ENCODE results near the gene PDE11A.
"Not testable (repeated sequence)": the region's sequence is repeated elsewhere in the genome, so short reads cannot be mapped to it uniquely, and the experiment has no call there.

PDE11A gene

DNA sequence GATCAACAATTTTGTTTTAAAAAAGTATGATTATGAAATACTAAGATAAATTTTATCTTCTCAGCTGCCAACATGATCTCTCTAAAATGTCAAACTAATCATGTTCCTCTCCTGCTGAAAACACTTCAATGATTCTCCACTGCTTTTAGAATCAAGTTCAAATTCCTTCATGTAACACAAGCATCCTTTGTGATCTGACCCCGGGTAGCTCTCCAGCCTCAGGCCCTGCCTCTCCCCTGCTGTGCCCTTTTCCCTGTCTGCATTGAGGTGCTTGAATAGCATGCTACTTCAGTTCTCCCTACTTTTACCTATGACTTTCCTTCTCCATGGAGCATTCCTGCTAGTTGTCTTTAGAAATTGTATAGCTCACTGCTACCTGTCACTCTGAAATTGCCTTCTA, 274.8 kb downstream of the PDE11A start:
- DNase-seq = peak; percentile 8
- TF ChIP-seq, protein P1, sequence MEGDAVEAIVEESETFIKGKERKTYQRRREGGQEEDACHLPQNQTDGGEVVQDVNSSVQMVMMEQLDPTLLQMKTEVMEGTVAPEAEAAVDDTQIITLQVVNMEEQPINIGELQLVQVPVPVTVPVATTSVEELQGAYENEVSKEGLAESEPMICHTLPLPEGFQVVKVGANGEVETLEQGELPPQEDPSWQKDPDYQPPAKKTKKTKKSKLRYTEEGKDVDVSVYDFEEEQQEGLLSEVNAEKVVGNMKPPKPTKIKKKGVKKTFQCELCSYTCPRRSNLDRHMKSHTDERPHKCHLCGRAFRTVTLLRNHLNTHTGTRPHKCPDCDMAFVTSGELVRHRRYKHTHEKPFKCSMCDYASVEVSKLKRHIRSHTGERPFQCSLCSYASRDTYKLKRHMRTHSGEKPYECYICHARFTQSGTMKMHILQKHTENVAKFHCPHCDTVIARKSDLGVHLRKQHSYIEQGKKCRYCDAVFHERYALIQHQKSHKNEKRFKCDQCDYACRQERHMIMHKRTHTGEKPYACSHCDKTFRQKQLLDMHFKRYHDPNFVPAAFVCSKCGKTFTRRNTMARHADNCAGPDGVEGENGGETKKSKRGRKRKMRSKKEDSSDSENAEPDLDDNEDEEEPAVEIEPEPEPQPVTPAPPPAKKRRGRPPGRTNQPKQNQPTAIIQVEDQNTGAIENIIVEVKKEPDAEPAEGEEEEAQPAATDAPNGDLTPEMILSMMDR (IDR thresholded peaks at IDR 0.05) = no peak
- H3K4me3 Mint-ChIP-seq = no peak overlapping the region
- peaks cover 2% of the 10 kb centered on the region for H3K27me3 Mint-ChIP-seq (ENCODE audit: low read depth, poor library complexity)
- H3K4me1 Mint-ChIP-seq = peaks cover 5% of the 10 kb centered on the region
- H3K36me3 Mint-ChIP-seq (ENCODE audit: low read depth) = no peaks in the 10 kb centered on the region
- no peaks in the 10 kb centered on the region for H3K9me3 Mint-ChIP-seq
- H3K27ac Mint-ChIP-seq = no peak overlapping the region

DNA sequence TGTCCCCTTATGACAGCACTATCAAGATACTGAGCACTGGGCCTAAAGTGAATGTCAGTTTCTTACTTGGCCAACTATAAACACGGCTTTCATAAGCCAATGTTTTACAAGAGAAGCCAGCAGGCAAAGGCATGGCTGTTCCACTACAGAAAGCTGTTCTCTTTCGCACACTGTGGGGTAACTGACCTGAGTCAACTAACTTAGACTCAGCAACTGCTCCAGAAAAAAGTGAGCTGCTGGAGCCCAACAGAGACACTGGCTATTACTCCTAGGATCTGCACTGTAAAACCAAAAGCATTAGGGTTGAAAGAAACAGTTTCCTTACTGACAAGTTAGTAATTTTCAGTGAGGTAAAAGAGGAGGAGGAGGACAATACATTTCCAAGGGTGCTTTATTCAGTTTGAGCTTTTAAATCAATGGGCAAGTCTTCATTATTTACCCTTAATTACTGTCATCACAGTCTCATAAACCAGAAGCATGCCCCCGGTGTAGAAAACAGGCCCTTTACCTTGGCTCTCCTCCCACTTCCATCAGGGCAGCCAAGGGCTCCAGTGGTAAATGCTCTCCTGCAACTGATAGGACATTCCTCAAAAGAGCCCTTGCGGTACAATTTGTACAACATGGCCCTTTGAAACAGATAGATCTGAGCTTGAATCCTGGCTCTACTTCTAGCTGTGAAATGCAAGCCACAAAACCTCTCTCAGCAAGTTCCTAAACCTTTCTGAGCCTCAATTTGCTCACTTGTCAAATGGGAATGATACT, 275.7 kb downstream of the PDE11A start:
- no peak overlapping the region for H3K27ac Mint-ChIP-seq
- H3K27me3 Mint-ChIP-seq (ENCODE audit: low read depth, poor library complexity) = peaks cover 3% of the 10 kb centered on the region
- DNase-seq = no peak
- H3K4me1 Mint-ChIP-seq = peaks cover 5% of the 10 kb centered on the region
- no peak overlapping the region for H3K4me3 Mint-ChIP-seq
- H3K9me3 Mint-ChIP-seq = no peaks in the 10 kb centered on the region
- H3K36me3 Mint-ChIP-seq (ENCODE audit: low read depth) = no peaks in the 10 kb centered on the region
- TF ChIP-seq, protein P1 (IDR thresholded peaks at IDR 0.05) = no peak

DNA sequence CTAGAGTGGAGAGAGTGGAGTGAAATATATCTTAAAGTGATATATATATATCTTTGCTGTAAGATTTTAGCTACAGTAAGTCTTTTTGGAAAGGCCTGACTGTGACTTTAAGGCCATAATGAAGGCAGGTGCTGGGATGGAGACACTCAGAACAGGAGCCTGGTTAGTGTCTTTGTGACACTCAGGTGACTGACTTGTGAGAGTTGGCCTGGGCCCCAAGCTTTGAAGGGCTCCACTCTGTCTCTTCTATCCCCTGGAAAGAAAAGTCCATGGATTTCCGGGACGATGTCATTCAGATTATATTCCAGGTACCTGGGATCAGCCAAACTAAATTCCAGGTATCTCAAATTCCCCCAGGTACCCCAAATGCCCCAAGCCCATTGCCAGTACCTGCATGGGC, 276.6 kb downstream of the PDE11A start:
- no peaks in the 10 kb centered on the region for H3K9me3 Mint-ChIP-seq
- no peak overlapping the region for H3K27ac Mint-ChIP-seq
- DNase-seq = no peak
- no peaks in the 10 kb centered on the region for H3K36me3 Mint-ChIP-seq (ENCODE audit: low read depth)
- H3K4me1 Mint-ChIP-seq = peaks cover 5% of the 10 kb centered on the region
- TF ChIP-seq, protein P1 (IDR thresholded peaks at IDR 0.05) = no peak
- H3K27me3 Mint-ChIP-seq (ENCODE audit: low read depth, poor library complexity) = peaks cover 3% of the 10 kb centered on the region
- H3K4me3 Mint-ChIP-seq = no peak overlapping the region

DNA sequence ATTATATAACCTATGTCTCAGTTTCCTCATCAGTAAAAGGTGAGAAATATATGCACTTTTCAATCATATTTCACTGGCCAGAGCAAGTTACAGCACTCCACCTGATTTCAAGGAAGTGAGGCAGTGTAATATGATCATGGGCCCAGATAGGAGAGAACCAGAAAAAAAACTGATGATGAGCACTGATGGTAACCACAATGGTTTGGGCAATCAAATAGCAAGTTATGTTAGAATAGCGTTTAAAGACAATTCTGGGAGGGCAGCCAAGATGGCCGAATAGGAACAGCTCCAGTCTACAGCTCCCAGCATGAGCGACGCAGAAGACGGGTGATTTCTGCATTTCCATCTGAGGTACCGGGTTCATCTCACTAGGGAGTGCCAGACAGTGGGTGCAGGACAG, 287.4 kb downstream of the PDE11A start:
- H3K27me3 Mint-ChIP-seq (ENCODE audit: low read depth, poor library complexity); H3K36me3 Mint-ChIP-seq (ENCODE audit: low read depth); H3K27ac Mint-ChIP-seq; H3K4me1 Mint-ChIP-seq; DNase-seq; H3K4me3 Mint-ChIP-seq: not testable (repeated sequence)
- H3K9me3 Mint-ChIP-seq = peaks cover 30% of the 10 kb centered on the region

DNA sequence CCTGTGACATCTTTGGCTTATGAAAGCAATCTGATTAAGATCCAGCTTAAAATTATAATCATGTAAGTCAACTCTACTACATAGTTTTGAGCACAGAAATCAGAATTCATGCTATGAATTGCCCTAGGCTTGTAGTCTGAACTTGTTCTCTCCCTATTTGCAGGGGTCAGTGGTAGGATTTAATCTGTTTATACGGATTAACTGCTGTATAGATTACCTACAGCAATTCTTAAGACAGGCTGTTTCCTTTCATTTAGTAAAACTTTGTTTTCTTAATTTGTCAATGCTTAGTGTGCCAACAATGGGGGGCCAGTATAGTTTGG, 287.9 kb downstream of the PDE11A start:
- TF ChIP-seq, protein P1 (IDR thresholded peaks at IDR 0.05) = no peak
- Mint-ChIP-seq H3K36me3 (ENCODE audit: low read depth) (peaks cover 6% of the 10 kb centered on the region), H3K27me3 (ENCODE audit: low read depth, poor library complexity) (no peaks in the 10 kb centered on the region), H3K4me1 (no peaks in the 10 kb centered on the region), H3K4me3 (no peak overlapping the region), H3K9me3 (peaks cover 30% of the 10 kb centered on the region), H3K27ac (no peak overlapping the region)
- no peak for DNase-seq

DNA sequence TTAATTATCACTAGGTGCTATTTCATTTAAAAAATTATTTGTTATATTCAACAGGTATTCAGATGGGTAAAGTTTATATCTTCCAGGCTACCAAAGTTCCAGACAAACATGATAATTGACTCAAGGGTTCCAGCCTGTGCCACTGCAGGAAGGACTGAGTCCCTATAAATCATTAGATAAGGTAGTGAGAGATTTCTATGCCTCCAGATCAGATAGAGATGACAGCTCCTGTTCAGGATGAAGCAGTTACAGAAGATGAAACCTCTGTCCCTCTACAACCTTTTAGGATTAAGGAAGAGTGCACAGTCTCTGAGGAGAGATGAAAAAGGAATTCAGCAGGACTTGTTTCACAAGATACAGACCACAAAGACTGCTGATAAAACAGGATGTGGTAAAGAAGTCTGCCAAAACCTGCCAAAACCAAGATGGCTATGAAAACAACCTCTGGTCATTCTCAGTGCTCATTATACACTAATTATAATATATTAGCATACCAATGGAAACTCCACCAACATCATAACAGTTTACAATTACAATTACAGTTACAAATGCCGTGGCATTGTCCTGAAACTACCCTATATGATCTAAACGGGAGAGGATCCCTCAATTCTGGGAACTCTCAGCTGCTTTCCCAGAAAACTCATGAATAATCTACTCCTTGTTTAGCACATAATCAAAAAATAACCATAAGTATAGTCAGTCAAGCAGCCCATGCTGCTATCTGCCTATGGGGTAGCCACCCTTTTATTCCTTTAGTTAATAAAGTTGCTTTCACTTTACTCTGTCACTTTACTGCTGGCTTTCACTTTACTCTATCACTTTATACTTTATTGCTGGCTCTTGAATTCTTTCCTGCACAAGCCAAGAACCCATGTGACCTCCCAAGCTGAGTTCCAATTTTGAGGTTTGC, 288.5 kb downstream of the PDE11A start:
- Mint-ChIP-seq H3K4me3 (no peak overlapping the region), H3K27ac (no peak overlapping the region), H3K9me3 (peaks cover 26% of the 10 kb centered on the region), H3K4me1 (no peaks in the 10 kb centered on the region), H3K36me3 (ENCODE audit: low read depth) (peaks cover 6% of the 10 kb centered on the region), H3K27me3 (ENCODE audit: low read depth, poor library complexity) (no peaks in the 10 kb centered on the region)
- no peak for DNase-seq
- TF ChIP-seq, protein P1 (IDR thresholded peaks at IDR 0.05) = no peak

Measured in nephron progenitor cell (in vitro differentiated cells).